Endothelial cell of umbilical vein (primary cell): ENCODE measurements around the gene SCN10A.

ENCODE experiments used
- FOS ChIP-seq: IDR thresholded peaks from 2 replicates; pipeline ENCODE4 v1.6.1; 2011; ENCODE audit warnings: mild to moderate bottlenecking, low read length, moderate library complexity, borderline replicate concordance; ENCODE audit not compliant: insufficient read depth
- POLR2A ChIP-seq: IDR thresholded peaks from 2 replicates; pipeline ENCODE4 v1.6.1; 2012; ENCODE audit warnings: low read depth, mild to moderate bottlenecking, control low read depth, low read length
- TF ChIP-seq, protein P1 (sequence below), 2 donors: IDR thresholded peaks; 1 replicate in 1 of 2; 2 replicates in 1 of 2; pipeline ENCODE4 v1.5.1; 2011; ENCODE audit warnings: low read length in 2 of 2, mild to moderate bottlenecking in 2 of 2, moderate library complexity in 2 of 2, control low read depth in 1 of 2, inconsistent platforms in 1 of 2, low read depth in 1 of 2; ENCODE audit not compliant: insufficient read depth in 1 of 2; ENCODE audit errors: extremely low read depth in 1 of 2

DNA sequence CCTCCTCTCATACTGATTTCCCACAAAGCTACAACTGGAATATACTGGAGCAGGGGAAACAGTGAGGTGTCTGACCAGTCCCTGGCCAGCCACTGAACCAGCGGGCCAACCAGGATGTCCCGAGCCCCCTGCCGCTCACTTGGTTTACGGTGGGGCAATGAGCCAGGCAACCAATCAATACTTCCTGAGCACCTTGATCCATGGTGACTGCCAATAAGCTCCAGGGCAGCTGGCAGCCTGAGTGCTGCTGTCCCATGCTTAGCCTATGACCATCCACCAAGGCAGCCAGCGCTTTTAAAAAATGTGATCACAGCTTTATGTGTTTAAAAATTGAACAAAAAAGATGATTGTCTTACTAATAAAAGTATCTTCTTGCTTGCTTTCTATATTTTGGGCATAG is 4.2 kb downstream of the SCN10A start:
- TF ChIP-seq FOS (no peak), POLR2A (no peak)
- TF ChIP-seq, protein P1, sequence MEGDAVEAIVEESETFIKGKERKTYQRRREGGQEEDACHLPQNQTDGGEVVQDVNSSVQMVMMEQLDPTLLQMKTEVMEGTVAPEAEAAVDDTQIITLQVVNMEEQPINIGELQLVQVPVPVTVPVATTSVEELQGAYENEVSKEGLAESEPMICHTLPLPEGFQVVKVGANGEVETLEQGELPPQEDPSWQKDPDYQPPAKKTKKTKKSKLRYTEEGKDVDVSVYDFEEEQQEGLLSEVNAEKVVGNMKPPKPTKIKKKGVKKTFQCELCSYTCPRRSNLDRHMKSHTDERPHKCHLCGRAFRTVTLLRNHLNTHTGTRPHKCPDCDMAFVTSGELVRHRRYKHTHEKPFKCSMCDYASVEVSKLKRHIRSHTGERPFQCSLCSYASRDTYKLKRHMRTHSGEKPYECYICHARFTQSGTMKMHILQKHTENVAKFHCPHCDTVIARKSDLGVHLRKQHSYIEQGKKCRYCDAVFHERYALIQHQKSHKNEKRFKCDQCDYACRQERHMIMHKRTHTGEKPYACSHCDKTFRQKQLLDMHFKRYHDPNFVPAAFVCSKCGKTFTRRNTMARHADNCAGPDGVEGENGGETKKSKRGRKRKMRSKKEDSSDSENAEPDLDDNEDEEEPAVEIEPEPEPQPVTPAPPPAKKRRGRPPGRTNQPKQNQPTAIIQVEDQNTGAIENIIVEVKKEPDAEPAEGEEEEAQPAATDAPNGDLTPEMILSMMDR (IDR thresholded peaks at IDR 0.05; ENCODE audit: extremely low read depth in 1 of 2, insufficient read depth in 1 of 2, low read depth in 1 of 2, low read length in 2 of 2): no peak
